ENCODE measurements around the gene ZFP1.

- TF ChIP-seq CTCF (IDR thresholded peaks at IDR 0.05) (no peak), ATF3 (CRISPR knock-in tag; conservative IDR thresholded peaks at IDR 0.05) (no peak), TCF7 (CRISPR knock-in tag; IDR thresholded peaks at IDR 0.05; ENCODE audit: low read depth) (no peak), AFF4 (CRISPR knock-in tag; IDR thresholded peaks at IDR 0.05; ENCODE audit: borderline replicate concordance) (no peak)
These were observed 21.6 kb downstream of the ZFP1 start for GRCh38 chr16:75169899-75170405.
